ENCODE results near the gene MRPS27.

DNA sequence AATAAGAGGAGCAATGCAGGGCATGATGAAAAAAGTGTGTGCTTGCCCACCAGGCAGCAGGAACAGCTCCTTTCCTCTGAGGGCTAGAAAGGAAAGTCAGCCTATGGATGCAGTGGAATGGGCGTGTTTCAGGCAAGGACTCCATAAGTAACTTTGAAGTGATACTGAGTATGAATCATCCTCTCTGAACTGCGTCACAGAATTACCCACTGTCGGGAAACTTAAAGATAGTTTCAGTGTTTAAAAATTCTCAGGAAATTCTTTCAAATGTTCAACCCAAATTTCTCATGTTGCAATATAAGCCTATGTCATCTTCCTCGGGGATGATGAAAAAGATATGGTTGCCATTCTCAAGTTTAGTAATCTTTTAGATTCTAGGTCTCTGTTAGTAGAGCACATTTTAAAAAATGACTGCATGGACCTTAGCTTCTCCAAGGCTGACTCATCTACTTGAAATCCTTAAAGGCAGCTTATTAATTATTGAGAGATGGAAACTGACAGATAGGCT is 27.8 kb upstream of the MRPS27 start:
- TF ChIP-seq, protein P1, sequence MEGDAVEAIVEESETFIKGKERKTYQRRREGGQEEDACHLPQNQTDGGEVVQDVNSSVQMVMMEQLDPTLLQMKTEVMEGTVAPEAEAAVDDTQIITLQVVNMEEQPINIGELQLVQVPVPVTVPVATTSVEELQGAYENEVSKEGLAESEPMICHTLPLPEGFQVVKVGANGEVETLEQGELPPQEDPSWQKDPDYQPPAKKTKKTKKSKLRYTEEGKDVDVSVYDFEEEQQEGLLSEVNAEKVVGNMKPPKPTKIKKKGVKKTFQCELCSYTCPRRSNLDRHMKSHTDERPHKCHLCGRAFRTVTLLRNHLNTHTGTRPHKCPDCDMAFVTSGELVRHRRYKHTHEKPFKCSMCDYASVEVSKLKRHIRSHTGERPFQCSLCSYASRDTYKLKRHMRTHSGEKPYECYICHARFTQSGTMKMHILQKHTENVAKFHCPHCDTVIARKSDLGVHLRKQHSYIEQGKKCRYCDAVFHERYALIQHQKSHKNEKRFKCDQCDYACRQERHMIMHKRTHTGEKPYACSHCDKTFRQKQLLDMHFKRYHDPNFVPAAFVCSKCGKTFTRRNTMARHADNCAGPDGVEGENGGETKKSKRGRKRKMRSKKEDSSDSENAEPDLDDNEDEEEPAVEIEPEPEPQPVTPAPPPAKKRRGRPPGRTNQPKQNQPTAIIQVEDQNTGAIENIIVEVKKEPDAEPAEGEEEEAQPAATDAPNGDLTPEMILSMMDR (IDR thresholded peaks at IDR 0.05; ENCODE audit: low read depth, low read length, missing input control), result no peak
- TF ChIP-seq, protein P2, sequence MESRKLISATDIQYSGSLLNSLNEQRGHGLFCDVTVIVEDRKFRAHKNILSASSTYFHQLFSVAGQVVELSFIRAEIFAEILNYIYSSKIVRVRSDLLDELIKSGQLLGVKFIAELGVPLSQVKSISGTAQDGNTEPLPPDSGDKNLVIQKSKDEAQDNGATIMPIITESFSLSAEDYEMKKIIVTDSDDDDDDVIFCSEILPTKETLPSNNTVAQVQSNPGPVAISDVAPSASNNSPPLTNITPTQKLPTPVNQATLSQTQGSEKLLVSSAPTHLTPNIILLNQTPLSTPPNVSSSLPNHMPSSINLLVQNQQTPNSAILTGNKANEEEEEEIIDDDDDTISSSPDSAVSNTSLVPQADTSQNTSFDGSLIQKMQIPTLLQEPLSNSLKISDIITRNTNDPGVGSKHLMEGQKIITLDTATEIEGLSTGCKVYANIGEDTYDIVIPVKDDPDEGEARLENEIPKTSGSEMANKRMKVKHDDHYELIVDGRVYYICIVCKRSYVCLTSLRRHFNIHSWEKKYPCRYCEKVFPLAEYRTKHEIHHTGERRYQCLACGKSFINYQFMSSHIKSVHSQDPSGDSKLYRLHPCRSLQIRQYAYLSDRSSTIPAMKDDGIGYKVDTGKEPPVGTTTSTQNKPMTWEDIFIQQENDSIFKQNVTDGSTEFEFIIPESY (IDR thresholded peaks at IDR 0.05), result no peak
- TF ChIP-seq RAD21 (IDR thresholded peaks at IDR 0.05) (no peak), FOXA1 (IDR thresholded peaks at IDR 0.05) (no peak), SP1 (IDR thresholded peaks at IDR 0.05) (no peak), RXRA (IDR thresholded peaks at IDR 0.05) (no peak)
- TF ChIP-seq, protein P3, sequence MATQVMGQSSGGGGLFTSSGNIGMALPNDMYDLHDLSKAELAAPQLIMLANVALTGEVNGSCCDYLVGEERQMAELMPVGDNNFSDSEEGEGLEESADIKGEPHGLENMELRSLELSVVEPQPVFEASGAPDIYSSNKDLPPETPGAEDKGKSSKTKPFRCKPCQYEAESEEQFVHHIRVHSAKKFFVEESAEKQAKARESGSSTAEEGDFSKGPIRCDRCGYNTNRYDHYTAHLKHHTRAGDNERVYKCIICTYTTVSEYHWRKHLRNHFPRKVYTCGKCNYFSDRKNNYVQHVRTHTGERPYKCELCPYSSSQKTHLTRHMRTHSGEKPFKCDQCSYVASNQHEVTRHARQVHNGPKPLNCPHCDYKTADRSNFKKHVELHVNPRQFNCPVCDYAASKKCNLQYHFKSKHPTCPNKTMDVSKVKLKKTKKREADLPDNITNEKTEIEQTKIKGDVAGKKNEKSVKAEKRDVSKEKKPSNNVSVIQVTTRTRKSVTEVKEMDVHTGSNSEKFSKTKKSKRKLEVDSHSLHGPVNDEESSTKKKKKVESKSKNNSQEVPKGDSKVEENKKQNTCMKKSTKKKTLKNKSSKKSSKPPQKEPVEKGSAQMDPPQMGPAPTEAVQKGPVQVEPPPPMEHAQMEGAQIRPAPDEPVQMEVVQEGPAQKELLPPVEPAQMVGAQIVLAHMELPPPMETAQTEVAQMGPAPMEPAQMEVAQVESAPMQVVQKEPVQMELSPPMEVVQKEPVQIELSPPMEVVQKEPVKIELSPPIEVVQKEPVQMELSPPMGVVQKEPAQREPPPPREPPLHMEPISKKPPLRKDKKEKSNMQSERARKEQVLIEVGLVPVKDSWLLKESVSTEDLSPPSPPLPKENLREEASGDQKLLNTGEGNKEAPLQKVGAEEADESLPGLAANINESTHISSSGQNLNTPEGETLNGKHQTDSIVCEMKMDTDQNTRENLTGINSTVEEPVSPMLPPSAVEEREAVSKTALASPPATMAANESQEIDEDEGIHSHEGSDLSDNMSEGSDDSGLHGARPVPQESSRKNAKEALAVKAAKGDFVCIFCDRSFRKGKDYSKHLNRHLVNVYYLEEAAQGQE (IDR thresholded peaks at IDR 0.05), result no peak
- TF ChIP-seq, protein P4, sequence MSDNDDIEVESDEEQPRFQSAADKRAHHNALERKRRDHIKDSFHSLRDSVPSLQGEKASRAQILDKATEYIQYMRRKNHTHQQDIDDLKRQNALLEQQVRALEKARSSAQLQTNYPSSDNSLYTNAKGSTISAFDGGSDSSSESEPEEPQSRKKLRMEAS (IDR thresholded peaks at IDR 0.05), result no peak
- TF ChIP-seq, protein P5, sequence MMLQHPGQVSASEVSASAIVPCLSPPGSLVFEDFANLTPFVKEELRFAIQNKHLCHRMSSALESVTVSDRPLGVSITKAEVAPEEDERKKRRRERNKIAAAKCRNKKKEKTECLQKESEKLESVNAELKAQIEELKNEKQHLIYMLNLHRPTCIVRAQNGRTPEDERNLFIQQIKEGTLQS (IDR thresholded peaks at IDR 0.05), result no peak

All from liver (tissue), 3 donors.